NCI-H526 treated with DMSO at 0.1 percent for 48 hours (cell line): Measurements from ENCODE around the gene ZMIZ1.
"Not testable (repeated sequence)": the region's sequence is repeated elsewhere in the genome, so short reads cannot be mapped to it uniquely, and the experiment has no call there.

Experiments used
- DNase-seq: peaks from one replicate; lab custom pipeline; 2025; lab: John Stamatoyannopoulos, UW

ZMIZ1 gene

GRCh38 chr10:79029478-79030390 lies 39.0 kb upstream of the ZMIZ1 start:
- DNase-seq, result no peak

- DNase-seq, result no peak
These were observed 38.1 kb upstream of the ZMIZ1 start for GRCh38 chr10:79030705-79031104.

GRCh38 chr10:79031723-79032122 lies 37.0 kb upstream of the ZMIZ1 start:
- no peak for DNase-seq

- no peak for DNase-seq
These were observed 34.4 kb upstream of the ZMIZ1 start for GRCh38 chr10:79034271-79034876.

- DNase-seq, result not testable (repeated sequence)
These were observed 32.4 kb upstream of the ZMIZ1 start for GRCh38 chr10:79036416-79036815.

GRCh38 chr10:79038104-79038840 lies 30.5 kb upstream of the ZMIZ1 start:
- DNase-seq, result no peak

GRCh38 chr10:79038841-79039201 lies 29.9 kb upstream of the ZMIZ1 start:
- DNase-seq, result no peak

- no peak for DNase-seq
These were observed 25.9 kb upstream of the ZMIZ1 start for GRCh38 chr10:79042639-79043411.

GRCh38 chr10:79044036-79044632 lies 24.6 kb upstream of the ZMIZ1 start:
- no peak for DNase-seq

- DNase-seq, result no peak
These were observed 23.9 kb upstream of the ZMIZ1 start for GRCh38 chr10:79044846-79045245.

- DNase-seq, result no peak
These were observed 23.1 kb upstream of the ZMIZ1 start for GRCh38 chr10:79045566-79046175.

- DNase-seq, result no peak
These were observed 22.4 kb upstream of the ZMIZ1 start for GRCh38 chr10:79046326-79046725.

- DNase-seq, result no peak
These were observed 21.8 kb upstream of the ZMIZ1 start for GRCh38 chr10:79046741-79047583.

- DNase-seq, result no peak
These were observed 21.2 kb upstream of the ZMIZ1 start for GRCh38 chr10:79047584-79047874.

GRCh38 chr10:79047875-79048638 lies 20.7 kb upstream of the ZMIZ1 start:
- no peak for DNase-seq

GRCh38 chr10:79048639-79049550 lies 19.9 kb upstream of the ZMIZ1 start:
- DNase-seq, result no peak

GRCh38 chr10:79049931-79050895 lies 18.6 kb upstream of the ZMIZ1 start:
- DNase-seq, result no peak
